NCI-H82 treated with DMSO at 0.1 percent for 48 hours (cell line): ENCODE results near the gene CAMK1G.

Experiments
- DNase-seq: peaks from one replicate; lab custom pipeline; 2025; ENCODE audit not compliant: unreplicated experiment; lab: John Stamatoyannopoulos, UW

Gene CAMK1G

GRCh38 chr1:209597499-209597898 lies 14.0 kb downstream of the CAMK1G start:
- DNase-seq = no peak

GRCh38 chr1:209598227-209598626 lies 14.7 kb downstream of the CAMK1G start:
- no peak for DNase-seq

DNA sequence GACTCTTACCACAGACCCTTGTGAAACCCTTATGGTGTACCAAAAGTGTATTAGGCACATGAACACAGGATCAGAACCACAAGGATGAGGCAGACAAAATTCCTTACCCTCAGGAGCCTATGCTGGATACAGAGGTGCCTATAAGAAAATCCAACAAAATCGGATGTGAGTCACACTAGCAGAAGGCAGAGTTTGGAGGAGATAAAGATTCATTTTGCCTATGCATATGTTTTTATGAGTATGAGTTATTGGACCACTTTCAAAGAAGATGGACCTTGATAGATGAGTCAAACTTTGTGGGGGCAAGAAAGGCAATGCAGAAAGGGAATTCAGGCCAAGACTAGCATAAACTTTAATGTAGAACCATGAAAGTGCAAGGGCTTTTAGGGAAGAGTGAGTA lies 17.0 kb downstream of the CAMK1G start:
- DNase-seq = no peak

DNA sequence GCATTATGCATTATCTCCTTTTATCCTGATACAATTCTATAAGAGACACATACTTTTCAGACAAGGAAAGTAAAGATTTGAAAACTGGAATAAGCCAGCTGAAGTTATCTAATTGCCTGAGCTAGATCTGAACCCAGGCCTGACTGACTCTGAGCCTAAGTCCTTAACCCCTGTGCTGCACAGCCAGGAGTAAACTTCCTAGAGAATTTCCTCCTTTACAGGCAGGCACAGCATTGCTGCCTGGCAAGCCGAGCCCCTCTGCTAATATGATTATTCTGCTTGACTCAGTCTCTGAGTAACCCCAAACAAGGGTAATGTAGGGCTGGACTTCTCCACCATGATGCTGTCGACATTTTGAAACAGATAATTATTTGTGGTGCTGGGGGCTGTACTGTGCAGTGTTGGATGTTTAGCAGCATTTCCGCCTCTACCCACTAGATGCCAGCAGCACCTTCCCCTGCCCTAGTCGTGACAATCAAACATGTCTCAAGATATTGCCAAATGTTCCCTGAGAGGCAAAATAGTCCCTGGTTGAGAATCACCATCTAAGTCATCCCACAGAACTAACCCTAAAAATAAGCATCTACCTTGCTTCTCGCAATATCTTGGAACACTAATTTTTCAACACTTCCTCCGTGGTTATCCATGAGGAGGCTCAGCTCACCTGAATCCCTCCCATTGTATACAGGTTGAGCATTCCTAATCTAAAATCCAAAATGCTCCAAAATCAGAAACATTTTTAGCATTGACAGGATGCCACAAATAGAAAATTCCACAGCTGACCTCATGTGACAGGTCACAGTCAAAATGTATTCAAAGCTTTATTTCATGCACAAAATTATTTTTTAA lies 18.5 kb downstream of the CAMK1G start:
- DNase-seq = no peak

DNA sequence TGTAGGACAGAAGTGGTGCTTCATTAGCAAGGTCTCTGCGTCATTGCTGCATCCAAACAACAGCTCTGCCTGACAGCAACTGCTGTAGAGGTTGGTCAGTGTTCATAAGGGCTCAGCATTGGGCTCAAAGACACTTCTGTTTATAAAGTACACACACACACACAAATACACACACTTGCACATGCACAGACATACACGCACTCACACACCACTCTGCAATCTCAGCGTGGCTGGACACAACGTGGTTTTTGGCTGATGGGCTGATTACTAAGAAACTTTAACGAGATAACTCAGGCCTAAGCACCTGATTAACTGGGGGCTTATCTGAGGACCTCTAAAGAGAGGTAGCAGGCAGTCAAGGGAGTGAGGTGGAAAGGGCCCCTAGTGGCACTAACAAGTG lies 20.4 kb downstream of the CAMK1G start:
- DNase-seq = peak; percentile 88

DNA sequence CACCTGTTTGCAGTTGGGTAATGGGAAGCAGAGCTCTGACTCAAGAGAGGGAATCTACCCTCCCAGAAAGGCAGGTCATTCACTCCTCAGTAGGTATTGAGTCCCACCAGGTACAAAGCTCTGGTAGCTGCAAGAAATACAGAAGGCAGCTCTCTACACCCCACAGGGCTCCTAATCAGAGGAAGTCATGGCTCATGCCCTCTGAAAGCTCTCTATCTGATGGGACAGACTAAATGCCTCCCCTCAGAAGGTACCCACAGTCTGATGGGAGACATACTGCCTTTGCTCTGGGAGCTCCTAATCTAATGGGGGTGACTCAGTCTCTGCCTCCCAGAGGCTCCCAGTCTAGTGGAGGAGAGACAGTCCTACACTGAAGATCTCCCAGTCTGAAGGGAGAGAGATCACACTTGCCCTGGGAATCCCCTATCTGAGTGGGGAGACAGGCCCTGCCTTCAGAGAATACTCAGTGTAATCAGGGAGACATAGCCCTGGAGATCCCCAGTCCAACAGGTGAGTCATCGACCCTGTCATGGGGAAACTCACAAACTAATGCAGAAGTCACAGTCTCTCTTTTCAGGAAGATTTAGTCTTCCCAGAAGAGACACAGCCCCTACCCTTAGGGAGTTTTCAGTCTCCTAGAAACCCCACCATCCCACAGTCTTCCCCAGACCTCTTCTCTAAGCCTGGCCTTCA lies 23.7 kb downstream of the CAMK1G start:
- DNase-seq = no peak

DNA sequence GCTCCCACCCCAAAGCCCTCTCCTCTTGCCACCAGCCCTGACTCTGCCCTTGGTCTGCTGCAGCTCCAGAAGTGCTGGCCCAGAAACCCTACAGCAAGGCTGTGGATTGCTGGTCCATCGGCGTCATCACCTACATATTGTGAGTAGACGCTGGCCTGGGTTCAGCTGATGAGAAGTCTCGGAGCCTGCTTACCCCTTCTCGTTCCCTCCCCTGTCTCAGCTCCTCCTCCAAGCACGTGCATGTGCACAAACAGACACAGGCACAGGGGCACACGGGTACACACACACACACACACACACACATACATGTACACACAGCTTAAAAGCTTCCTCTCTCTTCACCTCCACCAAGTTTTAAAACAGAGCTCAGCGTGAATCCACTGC lies 24.3 kb downstream of the CAMK1G start:
- no peak for DNase-seq

DNA sequence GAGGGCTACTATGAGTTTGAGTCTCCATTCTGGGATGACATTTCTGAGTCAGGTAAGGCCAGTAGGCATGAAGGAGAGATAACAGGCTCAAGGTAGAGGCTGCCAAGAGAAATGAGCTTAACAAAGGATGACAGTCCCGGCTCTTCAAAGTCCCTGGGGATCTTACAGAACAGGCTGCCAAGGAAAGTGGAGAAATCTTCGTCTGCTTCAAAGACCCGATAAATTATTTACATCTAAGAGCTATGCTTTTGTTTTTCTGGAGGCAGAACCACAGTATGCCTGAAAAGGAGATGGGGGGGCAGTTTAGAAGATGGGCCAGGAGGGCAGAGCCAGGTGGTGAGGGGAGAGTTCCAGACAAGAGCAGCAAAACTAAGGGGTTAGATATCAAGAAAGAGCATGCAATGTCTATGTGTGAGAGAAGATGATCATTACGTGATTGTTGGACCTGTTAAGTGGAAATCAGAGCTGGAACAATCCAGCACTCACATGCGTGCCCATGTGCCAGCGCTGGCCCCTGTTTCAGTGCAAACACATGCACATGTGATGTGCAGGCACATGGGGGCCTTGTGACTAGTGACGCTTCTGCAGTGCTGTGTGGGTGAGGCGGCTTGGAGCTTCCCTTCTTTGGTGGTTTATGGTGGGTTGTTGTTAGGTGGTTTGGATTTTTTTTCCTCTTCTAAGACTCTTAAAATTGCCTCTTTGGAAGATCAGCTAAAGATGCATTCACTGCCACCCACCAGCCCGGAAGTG lies 25.7 kb downstream of the CAMK1G start:
- peak; percentile 59 for DNase-seq

DNA sequence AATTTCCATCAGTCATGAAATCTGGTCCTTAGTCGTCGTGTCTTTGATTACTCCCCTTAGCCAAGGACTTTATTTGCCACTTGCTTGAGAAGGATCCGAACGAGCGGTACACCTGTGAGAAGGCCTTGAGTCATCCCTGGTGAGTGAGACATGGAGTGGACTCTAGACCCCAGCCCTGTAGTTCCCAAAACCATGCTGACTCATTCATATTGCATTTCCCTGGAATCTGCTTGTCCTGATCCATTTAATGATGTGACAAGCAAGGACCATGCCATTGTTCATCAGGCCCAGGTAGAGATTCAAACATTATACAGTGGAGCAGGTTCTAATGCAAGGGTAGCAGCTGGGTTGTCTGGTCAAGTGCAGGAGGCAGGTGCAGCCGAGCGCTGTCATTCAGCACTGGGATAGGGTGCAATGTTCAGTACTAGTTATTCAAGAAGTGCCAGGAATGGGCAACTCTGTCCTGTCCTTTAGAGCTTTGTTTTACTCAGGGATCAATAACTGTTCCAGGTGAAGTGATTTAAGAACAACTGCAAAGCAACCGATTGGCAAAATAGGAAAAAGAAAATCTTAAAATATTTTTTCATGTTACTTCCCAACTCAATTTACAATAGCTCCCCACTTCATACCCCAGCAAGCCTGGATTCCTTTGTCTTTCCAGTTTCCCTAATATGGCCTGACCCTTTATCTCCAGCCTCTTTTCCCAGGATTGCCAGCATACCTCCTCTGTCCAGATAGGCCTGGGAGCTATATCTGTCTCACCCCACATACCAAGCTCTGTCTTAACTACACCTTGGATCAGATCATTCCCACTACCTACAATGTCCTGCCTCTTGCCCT lies 26.5 kb downstream of the CAMK1G start:
- no peak for DNase-seq

GRCh38 chr1:209610631-209610905 lies 27.1 kb downstream of the CAMK1G start:
- no peak for DNase-seq

DNA sequence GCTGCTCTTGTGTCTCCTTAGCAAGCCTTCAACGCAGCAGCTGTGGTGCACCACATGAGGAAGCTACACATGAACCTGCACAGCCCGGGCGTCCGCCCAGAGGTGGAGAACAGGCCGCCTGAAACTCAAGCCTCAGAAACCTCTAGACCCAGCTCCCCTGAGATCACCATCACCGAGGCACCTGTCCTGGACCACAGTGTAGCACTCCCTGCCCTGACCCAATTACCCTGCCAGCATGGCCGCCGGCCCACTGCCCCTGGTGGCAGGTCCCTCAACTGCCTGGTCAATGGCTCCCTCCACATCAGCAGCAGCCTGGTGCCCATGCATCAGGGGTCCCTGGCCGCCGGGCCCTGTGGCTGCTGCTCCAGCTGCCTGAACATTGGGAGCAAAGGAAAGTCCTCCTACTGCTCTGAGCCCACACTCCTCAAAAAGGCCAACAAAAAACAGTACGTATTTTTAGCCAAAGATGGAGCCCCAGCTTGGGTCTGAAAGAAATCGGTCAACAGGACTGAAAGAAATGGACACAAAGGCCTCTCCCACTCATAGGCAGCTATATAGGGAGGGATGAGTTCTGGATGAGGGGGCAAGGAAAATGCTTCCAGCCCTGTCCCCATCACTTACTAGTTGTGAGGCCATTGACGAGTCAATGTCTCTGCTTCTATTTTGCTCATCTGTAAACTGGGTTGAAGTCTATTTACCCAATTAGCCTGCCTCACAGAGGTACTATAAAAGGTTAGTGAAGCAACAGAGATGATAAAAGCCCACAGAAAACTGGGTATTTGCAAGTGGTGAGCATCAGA lies 28.5 kb downstream of the CAMK1G start:
- DNase-seq = no peak

- DNase-seq = no peak
Observed at GRCh38 chr1:209612646-209613399, 29.3 kb downstream of the CAMK1G start.

- peak; percentile 93 for DNase-seq
Observed at GRCh38 chr1:209613400-209614150, 30.1 kb downstream of the CAMK1G start.

GRCh38 chr1:209614151-209614420 lies 30.6 kb downstream of the CAMK1G start:
- DNase-seq = no peak

DNA sequence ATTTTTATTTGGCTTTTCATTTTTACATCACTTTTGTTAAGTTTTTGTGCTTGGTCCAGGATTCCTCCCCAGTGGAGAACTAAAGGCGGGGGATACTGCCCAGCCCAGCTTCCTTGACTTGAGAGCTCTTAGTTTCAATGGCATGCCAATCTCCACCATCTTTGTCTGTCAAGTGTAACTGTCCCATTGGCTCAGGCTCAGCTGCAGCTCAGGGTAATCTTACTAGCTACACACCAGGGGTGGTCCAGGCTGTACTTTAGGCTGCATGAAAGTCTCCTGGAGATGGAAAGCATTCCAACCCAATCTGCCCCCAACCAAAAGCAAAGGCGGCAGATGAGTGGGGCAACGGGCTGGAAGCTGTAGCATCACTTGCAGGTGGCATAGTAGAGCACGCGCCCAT lies 31.4 kb downstream of the CAMK1G start:
- DNase-seq = no peak

DNA sequence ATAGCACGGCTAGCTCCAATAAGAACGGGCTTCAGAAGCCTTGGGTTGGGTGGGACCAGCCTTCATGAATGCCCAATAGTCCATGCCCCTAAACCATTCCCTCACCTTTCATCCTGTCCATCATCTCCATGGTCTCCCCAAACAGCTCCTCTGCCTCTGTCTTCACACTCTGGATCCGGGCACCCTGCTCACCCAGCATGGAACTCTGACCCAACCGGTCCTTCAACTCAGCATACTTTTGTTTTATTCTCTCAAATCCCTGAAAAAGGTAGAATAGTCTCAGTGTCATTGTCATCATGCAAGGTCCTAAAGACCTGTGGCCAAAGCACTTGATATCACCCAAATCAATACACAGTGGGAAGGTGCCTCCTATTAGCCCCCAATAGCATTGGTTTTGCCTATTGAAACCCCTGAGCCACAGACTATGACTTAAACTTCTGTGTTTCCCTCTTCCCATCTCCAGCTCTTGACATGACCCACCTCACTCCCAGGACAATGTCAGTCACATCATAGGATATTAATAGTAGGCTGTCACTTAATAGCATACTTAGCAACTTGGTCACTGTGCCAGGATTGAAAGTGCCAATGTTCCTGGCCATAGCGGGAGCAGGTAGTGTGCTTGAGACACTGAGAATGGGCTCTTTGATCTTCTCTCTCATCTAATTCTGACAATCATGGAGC lies 33.0 kb downstream of the CAMK1G start:
- DNase-seq = no peak

GRCh38 chr1:209617047-209617673 lies 33.6 kb downstream of the CAMK1G start:
- DNase-seq = no peak

- DNase-seq = no peak
Observed at GRCh38 chr1:209617755-209618154, 34.2 kb downstream of the CAMK1G start.
